K562 (cell line): Measurements from ENCODE around the gene MALAT1.

Source experiments
- BRCA1 ChIP-seq, 2 experiments: fragments of 450-650 bp in 1 of 2; sonication (generic) in 1 of 2; formaldehyde crosslinking in 1 of 2; IDR thresholded peaks; 2 replicates each; pipeline versions ENCODE4 v1.5.0 to v1.6.1; 2017 to 2020; ENCODE audit warnings: mild to moderate bottlenecking in 1 of 2, missing genetic modification reagents in 1 of 2
- CTBP1 ChIP-seq: fragments of 450-650 bp; IDR thresholded peaks from 2 replicates; pipeline ENCODE4 v1.6.1; 2016; ENCODE audit warnings: borderline replicate concordance
- ESRRB ChIP-seq: fragments of 250-450 bp; sonication (Bioruptor Pico); IDR thresholded peaks from 2 replicates; pipeline ENCODE4 v1.5.0; 2020; ENCODE audit warnings: mild to moderate bottlenecking, moderate library complexity, borderline replicate concordance
- ID3 ChIP-seq, 2 experiments: fragments of 250-450 bp in 1 of 2; fragments of 450-650 bp in 1 of 2; sonication (Bioruptor Pico) in 1 of 2; IDR thresholded peaks; 2 replicates each; pipeline versions ENCODE4 v1.6.1 to v1.8.0; 2016 to 2021; ENCODE audit warnings: mild to moderate bottlenecking in 2 of 2, moderate library complexity in 2 of 2, missing compliant biosample characterization in 1 of 2, missing genetic modification characterization in 1 of 2
- KDM2B ChIP-seq: fragments of 250-450 bp; sonication (Bioruptor Pico); IDR thresholded peaks from 2 replicates; pipeline ENCODE4 v1.8.0; 2021; ENCODE audit warnings: mild to moderate bottlenecking, moderate library complexity
- KLF1 ChIP-seq: fragments of 450-650 bp; IDR thresholded peaks from 2 replicates; pipeline ENCODE4 v1.6.1; 2016; ENCODE audit warnings: missing genetic modification characterization, missing compliant biosample characterization
- NFRKB ChIP-seq: fragments of 450-650 bp; IDR thresholded peaks from 2 replicates; pipeline ENCODE4 v1.6.1; 2016; ENCODE audit warnings: low read depth
- POLR2A ChIP-seq: fragments of 450-650 bp; conservative IDR thresholded peaks from 2 replicates; pipeline ENCODE4 v1.6.1; 2016
- POLR2AphosphoS5 ChIP-seq: IDR thresholded peaks from 2 replicates; pipeline ENCODE4 v1.6.1; 2011; ENCODE audit warnings: mild to moderate bottlenecking, low read depth, low read length, moderate library complexity; ENCODE audit not compliant: control insufficient read depth, insufficient read depth
- POLR3A ChIP-seq: IDR thresholded peaks from 2 replicates; pipeline ENCODE4 v1.6.1; 2011; ENCODE audit warnings: borderline replicate concordance, mild to moderate bottlenecking, moderate library complexity; ENCODE audit not compliant: insufficient read length, insufficient read depth; ENCODE audit errors: extremely low read depth
- ZNF133 ChIP-seq: fragments of 250-450 bp; sonication (Bioruptor Pico); IDR thresholded peaks from 2 replicates; pipeline ENCODE4 v1.4.0; 2020; ENCODE audit warnings: mild to moderate bottlenecking

GRCh38 chr11:65542738-65543390, 44.0 kb downstream of the MALAT1 start:
- TF ChIP-seq CTBP1 (no peak), BRCA1 (IDR thresholded peaks at IDR 0.05) (no peak), BRCA1 (CRISPR knock-in tag; IDR thresholded peaks at IDR 0.05) (no peak), KLF1 (tag) (no peak), ZNF133 (CRISPR knock-in tag) (no peak), NFRKB (no peak), KDM2B (CRISPR knock-in tag) (no peak), ID3 (CRISPR knock-in tag; IDR thresholded peaks at IDR 0.05) (no peak), ID3 (tag; IDR thresholded peaks at IDR 0.05) (no peak), ESRRB (no peak), POLR3A (no peak), POLR2A (no peak), POLR2AphosphoS5 (no peak)
